ENCODE measurements around the gene ASCL2.

- TF ChIP-seq GATA3 (IDR thresholded peaks at IDR 0.05; ENCODE audit: low read depth, low read length) (no peak), GATA2 (IDR thresholded peaks at IDR 0.05; ENCODE audit: low read depth, low read length) (peak; percentile 54)
These were observed 33.5 kb upstream of the ASCL2 start for GRCh38 chr11:2303627-2304505.

All from SH-SY5Y (cell line).